ENCODE data around the gene ZNF597. TPM values are rescaled to one million over a fixed set of nuclear protein-coding genes. Genes with fewer than 3 reads are reported as not detected.

Gene ZNF597
- total RNA-seq = 1 to 10 TPM; 1.9 TPM
- long read RNA-seq, donor 1, full-length matches to known transcripts = 5 of 6 reads
- long read RNA-seq, donor 1, partial matches to known transcripts = 0 of 6 reads
- long read RNA-seq, donor 1, other reads (novel, unspliced or antisense) = 1 of 6 reads
- long read RNA-seq, donor 2, full-length matches to known transcripts = 4 of 4 reads
- long read RNA-seq, donor 2, partial matches to known transcripts = 0 of 4 reads
- long read RNA-seq, donor 2, other reads (novel, unspliced or antisense) = 0 of 4 reads

DNA sequence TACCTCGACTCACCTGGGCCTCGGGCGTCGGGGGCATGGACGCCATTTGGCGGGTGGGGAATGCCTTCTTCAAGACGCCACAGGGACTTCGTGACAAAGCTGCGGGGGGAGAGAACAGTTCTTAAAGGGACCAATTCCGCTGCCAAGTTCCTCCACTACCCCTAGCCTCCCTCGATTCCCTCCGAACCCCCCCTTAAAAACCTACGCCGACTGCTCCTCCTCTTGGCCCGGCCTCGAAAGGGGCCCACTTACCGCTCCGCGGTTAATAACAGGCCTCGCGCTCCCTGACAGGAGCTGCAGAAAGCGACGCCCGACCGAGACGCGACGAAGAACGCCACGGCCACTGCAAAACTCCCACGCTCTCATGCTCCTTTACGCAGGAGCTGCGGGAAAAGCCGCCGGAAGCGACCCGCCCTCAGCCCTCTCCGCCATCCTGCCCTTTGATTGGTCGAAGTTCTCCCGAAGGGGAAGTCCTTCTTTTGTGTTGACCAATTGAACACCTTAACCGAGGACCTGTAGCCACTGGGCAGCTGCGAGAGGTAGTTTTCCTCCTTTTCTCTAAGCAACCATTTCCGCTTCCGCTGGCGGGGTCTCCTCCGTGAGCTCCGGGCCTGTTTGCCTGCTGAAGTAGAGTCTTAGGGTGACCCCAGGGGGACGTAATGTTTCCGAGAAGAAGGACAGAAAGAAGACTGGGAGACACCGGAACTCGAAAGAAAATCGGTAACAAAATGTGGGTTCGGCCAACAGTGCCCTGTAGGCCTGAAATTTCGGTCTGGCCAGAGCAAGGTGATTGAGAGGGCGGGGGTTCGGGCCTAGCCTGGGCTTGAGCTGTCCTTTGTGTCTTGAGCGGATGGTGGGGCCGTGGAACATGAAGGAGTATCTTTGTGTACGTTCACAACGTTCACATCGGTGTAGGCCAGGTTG is at the start of gene ZNF597, which contains the start of gene NAA60:
TSS of gene ZNF597 (minus strand) at position 397 of the 924 bp plus-strand sequence. CDS start at position 46, 351 bp downstream.
TSS of gene NAA60 (plus strand) at position 573 of the 924 bp plus-strand sequence. CDS start 32,548 bp downstream, outside the sequence.
- ATAC-seq = peak; percentile 98
- Histone ChIP-seq H3K4me3 (peak within 1 kb of the TSS; percentile 54), H3K9me3 (no peaks in the 10 kb centered on the region), H3K36me3 (ENCODE audit: low read depth) (no peaks in the 10 kb centered on the region), H3K4me1 (ENCODE audit: low read depth) (peaks cover 8% of the 10 kb centered on the region)
- TF ChIP-seq CTCF (IDR thresholded peaks at IDR 0.05) = no peak
- intact Hi-C loops (cut with DNase I, micrococcal nuclease) = no loop called here
- DNase-seq = peak; percentile 79 to 88 (median 80)

DNA sequence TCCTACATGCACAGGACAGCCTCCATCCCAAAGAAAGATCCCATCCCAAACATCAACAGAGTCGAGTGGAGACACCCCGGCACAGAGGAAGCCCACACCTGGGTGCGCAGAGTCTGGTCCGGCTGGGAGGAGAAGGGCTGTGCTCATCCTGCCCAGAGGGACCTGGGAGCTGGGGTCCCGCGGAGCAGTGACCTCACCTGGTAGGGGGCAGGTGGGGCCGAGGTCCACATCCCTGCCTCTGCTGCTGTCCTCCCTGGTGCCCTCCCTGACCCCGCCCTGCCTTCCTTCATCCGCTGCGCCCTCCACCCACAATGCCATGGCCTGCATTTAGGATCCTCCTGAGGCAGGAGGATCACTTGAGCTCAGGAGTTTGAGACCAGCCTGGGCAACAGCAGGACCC is 49.1 kb upstream of the ZNF597 start:
- Histone ChIP-seq H3K9me3 (no peaks in the 10 kb centered on the region), H3K4me1 (ENCODE audit: low read depth) (no peaks in the 10 kb centered on the region), H3K4me3 (no peak overlapping the region), H3K36me3 (ENCODE audit: low read depth) (no peaks in the 10 kb centered on the region)
- DNase-seq = peak in 1 of 3 donors; percentile 40
- no peak for TF ChIP-seq CTCF (IDR thresholded peaks at IDR 0.05)
- intact Hi-C loops (cut with DNase I, micrococcal nuclease) = no loop called here
- no peak for ATAC-seq

- Histone ChIP-seq H3K9me3 (no peaks in the 10 kb centered on the region), H3K4me3 (no peak overlapping the region), H3K36me3 (ENCODE audit: low read depth) (no peaks in the 10 kb centered on the region), H3K4me1 (ENCODE audit: low read depth) (no peaks in the 10 kb centered on the region)
- TF ChIP-seq CTCF (IDR thresholded peaks at IDR 0.05) = no peak
- intact Hi-C loops (cut with DNase I, micrococcal nuclease) = no loop called here
- DNase-seq (peak in 2 of 3 donors; percentile 37 to 48), ATAC-seq (peak; percentile 29)
Observed at GRCh38 chr16:3490911-3491629, 47.8 kb upstream of the ZNF597 start.

- no peak for ATAC-seq
- H3K4me1 ChIP-seq (ENCODE audit: low read depth) = no peaks in the 10 kb centered on the region
- no peak for TF ChIP-seq CTCF (IDR thresholded peaks at IDR 0.05)
- H3K4me3 ChIP-seq = no peak overlapping the region
- H3K36me3 ChIP-seq (ENCODE audit: low read depth) = peaks cover 16% of the 10 kb centered on the region
- no peak for DNase-seq
- intact Hi-C loops (cut with DNase I, micrococcal nuclease) = no loop called here
- H3K9me3 ChIP-seq = no peaks in the 10 kb centered on the region
Observed at GRCh38 chr16:3488801-3489200, 45.5 kb upstream of the ZNF597 start.
